Fibroblast of skin of right quadriceps (primary cell): Measurements from ENCODE around the gene RARS1.
A peak's percentile ranks its signal among the peaks of the same experiment; 100 is the strongest.

Source experiments
- DNase-seq: peaks from one replicate; pipeline ENCODE4 v3.0.0-alpha.2; 2013

RARS1 gene

GRCh38 chr5:168486136-168486879 lies at the start of gene RARS1:
Gene RARS1 (plus strand): TSS chr5:168486471. CDS start chr5:168486499, 28 bp downstream.
- peak; percentile 91 for DNase-seq

GRCh38 chr5:168438349-168438748 lies 47.9 kb upstream of the RARS1 start:
- DNase-seq, result peak; percentile 21

DNA sequence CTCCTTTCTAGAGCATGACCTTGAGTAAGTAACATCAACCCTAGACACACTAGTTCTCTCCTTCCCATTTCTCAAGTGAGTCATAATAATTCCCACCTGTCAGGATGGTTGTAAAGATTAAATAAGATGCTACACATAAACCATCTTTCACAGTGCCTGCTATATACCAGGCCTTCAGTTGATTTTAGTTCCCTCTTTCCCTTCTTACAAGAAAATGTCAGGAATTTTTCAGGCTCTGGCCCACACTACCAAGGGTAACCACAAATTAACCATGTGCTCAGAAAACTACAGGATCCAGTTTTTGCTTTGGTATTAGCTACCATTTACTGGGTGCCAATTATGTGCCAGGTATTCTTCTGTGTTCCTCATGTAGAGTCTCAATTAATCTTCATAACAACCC lies 42.7 kb upstream of the RARS1 start:
- DNase-seq, result peak; percentile 43

DNA sequence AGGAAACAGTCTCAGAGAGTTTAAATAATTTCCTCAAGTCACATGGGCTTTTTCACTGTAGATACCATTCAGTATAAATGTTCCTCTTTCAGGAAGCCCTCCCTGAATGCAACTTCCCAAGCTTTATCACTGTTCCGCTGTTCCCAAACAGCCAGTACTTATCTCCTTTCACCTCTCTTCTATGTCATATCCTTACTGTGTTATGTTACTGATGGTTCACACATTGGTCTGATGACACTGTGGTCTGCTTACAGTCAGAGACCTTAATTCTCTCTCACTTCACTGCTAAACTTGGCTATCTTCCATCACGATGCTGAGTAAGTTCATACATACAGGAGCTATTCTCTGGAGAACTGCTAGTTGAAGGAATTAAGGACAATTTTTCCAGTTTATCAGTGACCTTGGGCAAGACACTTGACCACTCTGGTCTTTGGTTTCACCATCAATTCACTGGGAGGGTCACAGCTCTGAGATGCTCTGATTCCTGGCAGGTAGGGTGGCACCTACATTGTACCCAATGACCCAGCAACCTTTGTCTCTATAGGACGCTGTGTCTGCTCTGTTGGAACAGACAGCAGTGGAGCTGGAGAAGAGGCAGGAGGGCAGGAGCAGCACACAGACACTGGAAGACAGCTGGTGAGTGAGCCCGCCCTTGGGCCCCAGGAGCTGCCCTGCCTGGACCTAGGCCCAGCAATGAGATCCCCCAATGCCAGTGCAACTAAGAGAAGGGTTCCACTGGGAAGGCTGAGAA lies 42.1 kb upstream of the RARS1 start:
- DNase-seq, result peak; percentile 44

- no peak for DNase-seq
Observed at GRCh38 chr5:168446983-168447619, 39.2 kb upstream of the RARS1 start.

DNA sequence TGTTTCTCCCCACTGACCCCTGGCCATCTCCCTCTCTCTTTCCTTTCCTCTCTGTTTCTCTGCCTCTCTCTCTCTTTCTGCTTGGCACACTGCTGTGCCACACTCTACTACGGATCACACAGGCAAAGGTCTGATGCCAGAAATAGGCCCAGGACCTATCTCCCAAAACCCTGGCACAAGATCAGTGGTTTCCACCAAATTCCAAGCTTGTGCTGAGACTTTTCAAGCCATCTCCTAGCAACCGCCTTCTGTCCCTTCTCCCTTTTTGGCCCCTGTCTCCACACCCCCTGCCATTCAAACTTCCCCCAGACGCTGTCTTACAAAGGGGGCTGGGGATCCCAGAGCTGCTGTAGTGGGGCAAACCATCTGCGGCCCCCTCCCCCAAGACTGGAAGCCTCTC lies 38.5 kb upstream of the RARS1 start:
- DNase-seq, result no peak

DNA sequence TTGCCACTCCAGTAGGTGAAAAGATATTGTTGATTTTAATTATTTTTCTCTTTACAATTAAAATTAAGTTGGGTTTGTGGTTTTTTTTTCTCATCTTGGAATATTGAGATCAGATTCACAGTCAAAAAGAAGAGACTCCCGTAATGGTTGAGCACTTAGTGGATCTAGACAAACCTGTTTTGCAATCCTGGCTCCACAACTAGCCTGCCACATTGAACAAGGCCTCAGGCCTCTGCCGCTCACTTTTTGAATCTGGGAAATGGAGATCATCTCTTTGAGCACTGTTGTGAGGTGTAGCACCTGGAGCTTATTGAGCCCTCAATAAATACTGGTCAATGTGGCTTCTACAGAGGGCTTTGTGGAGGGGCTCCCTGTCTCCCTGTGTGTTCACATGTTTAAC lies 37.1 kb upstream of the RARS1 start:
- no peak for DNase-seq

- DNase-seq, result no peak
Observed at GRCh38 chr5:168451565-168451964, 34.7 kb upstream of the RARS1 start.

GRCh38 chr5:168455201-168455600 lies 31.1 kb upstream of the RARS1 start:
- no peak for DNase-seq

DNA sequence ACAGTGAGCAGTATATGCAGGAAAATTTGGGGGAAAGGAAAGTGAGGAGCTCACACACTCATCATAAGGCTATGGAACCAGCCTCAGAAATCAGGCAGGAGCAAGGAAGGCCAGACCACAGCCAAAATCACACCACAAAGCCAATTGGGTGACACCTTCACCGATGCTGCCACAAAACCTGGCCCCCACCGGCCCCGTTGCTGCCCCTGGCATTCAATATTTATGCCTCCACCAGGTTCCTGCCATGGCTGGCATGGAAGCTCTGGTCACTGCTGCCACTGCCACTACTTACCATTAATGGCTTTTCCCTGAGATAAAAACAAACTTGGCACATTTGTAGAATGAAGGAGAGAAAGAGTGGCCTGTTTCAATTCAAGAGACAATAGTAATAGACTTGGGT lies 28.7 kb upstream of the RARS1 start:
- DNase-seq, result no peak

GRCh38 chr5:168460606-168461005 lies 25.7 kb upstream of the RARS1 start:
- no peak for DNase-seq

GRCh38 chr5:168463081-168463480 lies 23.2 kb upstream of the RARS1 start:
- no peak for DNase-seq

DNA sequence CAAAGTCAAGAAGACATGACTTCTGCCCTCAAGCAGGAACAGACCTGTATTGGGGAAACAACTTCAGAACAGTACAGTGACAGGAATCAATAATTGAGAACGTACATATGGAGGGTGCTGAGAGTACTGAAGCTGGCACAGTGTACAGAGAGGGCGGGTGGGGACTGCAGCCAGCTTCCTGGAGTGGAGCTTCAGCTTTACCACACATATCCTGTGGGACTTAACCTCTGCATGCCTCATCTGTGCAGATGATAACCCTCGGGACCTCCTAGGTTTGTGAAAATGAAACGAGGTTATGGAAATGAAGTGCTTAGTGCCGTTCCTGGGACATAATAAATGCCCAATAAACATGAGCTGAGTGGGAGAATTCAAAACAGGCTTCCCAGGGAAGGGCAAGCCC lies 22.1 kb upstream of the RARS1 start:
- DNase-seq, result no peak

DNA sequence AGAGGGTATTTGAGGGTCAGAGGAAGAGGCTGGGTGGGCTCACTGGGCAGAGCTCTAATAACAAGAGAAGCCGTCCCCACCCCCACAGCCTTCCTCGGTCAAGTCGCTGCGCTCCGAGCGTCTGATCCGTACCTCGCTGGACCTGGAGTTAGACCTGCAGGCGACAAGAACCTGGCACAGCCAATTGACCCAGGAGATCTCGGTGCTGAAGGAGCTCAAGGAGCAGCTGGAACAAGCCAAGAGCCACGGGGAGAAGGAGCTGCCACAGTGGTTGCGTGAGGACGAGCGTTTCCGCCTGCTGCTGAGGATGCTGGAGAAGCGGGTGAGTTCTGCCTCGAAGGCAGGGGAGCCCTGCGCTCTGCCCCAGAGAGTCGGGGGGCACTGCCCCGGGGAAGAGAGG lies 21.6 kb upstream of the RARS1 start:
- no peak for DNase-seq

- no peak for DNase-seq
Observed at GRCh38 chr5:168467755-168468330, 18.4 kb upstream of the RARS1 start.

GRCh38 chr5:168468836-168469235 lies 17.4 kb upstream of the RARS1 start:
- DNase-seq, result peak; percentile 83

DNA sequence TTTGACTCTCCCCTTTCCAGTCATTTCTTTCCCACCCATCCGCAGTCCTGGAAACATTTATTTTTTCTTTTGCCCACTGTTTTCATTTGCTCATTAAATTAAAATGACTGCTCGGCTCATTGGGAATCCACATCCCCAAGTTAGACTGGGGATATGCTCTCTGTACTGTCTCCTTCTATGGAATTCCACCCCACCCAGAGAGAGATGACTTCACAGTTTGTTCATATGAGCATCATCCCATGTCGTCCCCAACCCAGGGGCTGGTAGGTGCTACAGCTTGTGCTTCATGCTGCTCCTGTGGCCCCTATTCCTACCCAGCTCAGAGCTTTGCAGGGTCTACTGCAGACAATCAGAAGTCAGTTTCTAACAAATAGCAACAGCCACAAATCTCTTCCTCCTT lies 16.5 kb upstream of the RARS1 start:
- peak; percentile 49 for DNase-seq

DNA sequence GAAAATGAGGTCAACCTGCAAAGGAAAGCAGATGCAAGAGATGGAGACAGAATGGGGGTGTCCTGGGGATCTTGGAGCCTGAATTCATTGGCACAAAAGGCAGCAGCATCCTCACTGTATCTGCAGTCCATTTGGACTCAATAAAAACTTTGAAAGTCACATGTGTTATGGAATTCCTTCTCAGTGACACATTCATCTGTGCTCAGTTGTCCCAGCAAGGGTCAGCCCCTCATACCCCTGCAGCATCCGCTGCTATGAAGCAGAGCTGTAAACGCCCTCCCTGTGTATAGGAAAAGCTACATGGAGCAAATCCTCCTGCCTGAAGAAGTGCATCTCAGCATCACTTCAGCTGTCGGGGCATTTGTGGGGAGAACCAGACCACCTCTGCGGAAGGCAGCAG lies 14.5 kb upstream of the RARS1 start:
- peak; percentile 83 for DNase-seq

- peak; percentile 97 for DNase-seq
Observed at GRCh38 chr5:168472329-168472728, 13.9 kb upstream of the RARS1 start.

GRCh38 chr5:168474319-168474718 lies 12.0 kb upstream of the RARS1 start:
- DNase-seq, result no peak

- DNase-seq, result peak; percentile 84
Observed at GRCh38 chr5:168477060-168477459, 9.2 kb upstream of the RARS1 start.

GRCh38 chr5:168479166-168479565 lies 7.1 kb upstream of the RARS1 start:
- DNase-seq, result peak; percentile 39

DNA sequence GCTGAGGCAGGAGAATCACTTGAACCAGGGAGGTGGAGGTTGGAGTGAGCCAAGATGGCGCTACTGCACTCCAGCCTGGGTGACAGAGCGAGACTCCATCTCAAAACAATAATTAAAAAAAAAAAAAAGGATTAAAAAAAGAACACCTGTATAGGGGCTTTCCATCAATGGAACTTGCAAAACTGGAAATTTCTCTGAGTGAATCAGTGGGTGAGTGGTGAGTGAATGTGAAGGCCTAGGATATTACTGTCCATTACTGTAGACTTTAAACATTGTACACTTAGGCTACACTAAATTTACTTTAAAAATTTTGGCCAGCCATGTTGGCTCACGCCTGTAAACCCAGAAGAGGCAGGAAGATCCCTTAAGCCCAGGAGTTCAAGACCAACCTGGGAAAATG lies 5.7 kb upstream of the RARS1 start:
- no peak for DNase-seq
